Ovary (tissue), 9 donors: Measurements from ENCODE around the gene RMC1. TPM values are rescaled to one million over a fixed set of nuclear protein-coding genes. Genes with fewer than 3 reads are reported as not detected.

Experiments
- DNase-seq, 5 donors: peaks; one replicate each; pipeline ENCODE4 v3.0.0-alpha.2; 2019 to 2020
- H3K27ac ChIP-seq, 2 donors: fragments of 200-600 bp; one replicate each; pipeline versions ENCODE4 v1.5.1 to v1.8.0; 2019 to 2022
- H3K27me3 ChIP-seq: fragments of 200-600 bp; one replicate; pipeline ENCODE4 v1.8.0; 2022
- H3K36me3 ChIP-seq: fragments of 200-600 bp; sonication (generic); one replicate; pipeline ENCODE4 v1.5.1; 2019
- H3K4me1 ChIP-seq: one replicate; pipeline ENCODE4 v1.8.1; 2013; ENCODE audit warnings: mild to moderate bottlenecking, moderate library complexity; ENCODE audit not compliant: insufficient read depth
- H3K4me3 ChIP-seq: fragments of 200-600 bp; sonication (generic); one replicate; pipeline ENCODE4 v1.5.1; 2017
- H3K9me3 ChIP-seq, 2 donors: fragments of 200-600 bp in 1 of 2; sonication (generic) in 1 of 2; one replicate each; pipeline versions ENCODE4 v1.5.1 to v1.8.1; 2013 to 2019; ENCODE audit warnings: mild to moderate bottlenecking in 1 of 2, moderate library complexity in 1 of 2
- EP300 ChIP-seq: sonication (generic); formaldehyde crosslinking; IDR thresholded peaks from one replicate; pipeline ENCODE4 v1.6.1; 2017; ENCODE audit warnings: antibody characterized with exemption
- POLR2A ChIP-seq: fragments of 450-650 bp; IDR thresholded peaks from one replicate; pipeline ENCODE4 v1.6.1; 2017; ENCODE audit warnings: antibody characterized with exemption, mild to moderate bottlenecking, moderate library complexity
- WGBS, 3 donors: extraction: QIAGEN DNeasy Blood & Tissue Kit in 1 of 3; methylation state at CpG; one replicate each; pipeline versions ENCODE4 v1.1.5 to v1.1.7; 2013 to 2017; 5-methylcytosine and 5-hydroxymethylcytosine counted together
- intact Hi-C, 4 donors: fragments of 100-400 bp; cut with DNase I; formaldehyde crosslinking; loops; one replicate each; pipeline versions ENCODE4 v1.11.0 to v1.15.1; 2022 to 2023
- polyA plus RNA-seq, 2 donors: library from polyadenylated mRNA; stranded (reverse); fragments of 200-250 nt in 1 of 2; fragments of 350-450 nt in 1 of 2; fragmentation: Illumina TruSeq in 1 of 2; extraction: RNeasy Lipid Tissue Mini Kit (QIAGEN cat#74804) in 1 of 2; gene quantifications; one replicate each; pipeline ENCODE4 v1.2.3, GENCODE V29; 2013 to 2014
- total RNA-seq, 7 donors: library from RNA; depleted of rRNA in 2 of 7; stranded (reverse); fragments of >200 nt in 2 of 7; fragmentation: NEBNext Ultra II Directional in 3 of 7; extraction: Animal tissue kit (Norgen Biotek cat#: 25700) in 3 of 7; gene quantifications; one replicate each; pipeline versions ENCODE4 v1.1.0 to v1.2.4, GENCODE V29; 2016 to 2023
- TF ChIP-seq, protein P1 (sequence below), 3 donors: fragments of 450-650 bp in 2 of 3; fragments of 200-600 bp in 1 of 3; IDR thresholded peaks; one replicate each; pipeline versions ENCODE4 v1.5.1 to v1.8.0; 2016 to 2022; ENCODE audit warnings: antibody characterized with exemption in 3 of 3, mild to moderate bottlenecking in 1 of 3
- donor health status: DM: no; HTN: no; CAD: no; lungs with moderate emphysema.
- donor health status: DM: no; HTN: no; CAD: no.
- donor health status: Bipolar disorder and iron deficiency.
- donor health status: DM: yes; HTN: yes; CAD: no.
- donor health status: DM: no; HTN: no; CAD: no.
- donor health status: DM: yes; HTN: yes; CAD: no.

The RMC1 gene
- total and polyA plus RNA-seq, 9 donors: 15.0 to 29.5 (median 22.1) TPM

DNA sequence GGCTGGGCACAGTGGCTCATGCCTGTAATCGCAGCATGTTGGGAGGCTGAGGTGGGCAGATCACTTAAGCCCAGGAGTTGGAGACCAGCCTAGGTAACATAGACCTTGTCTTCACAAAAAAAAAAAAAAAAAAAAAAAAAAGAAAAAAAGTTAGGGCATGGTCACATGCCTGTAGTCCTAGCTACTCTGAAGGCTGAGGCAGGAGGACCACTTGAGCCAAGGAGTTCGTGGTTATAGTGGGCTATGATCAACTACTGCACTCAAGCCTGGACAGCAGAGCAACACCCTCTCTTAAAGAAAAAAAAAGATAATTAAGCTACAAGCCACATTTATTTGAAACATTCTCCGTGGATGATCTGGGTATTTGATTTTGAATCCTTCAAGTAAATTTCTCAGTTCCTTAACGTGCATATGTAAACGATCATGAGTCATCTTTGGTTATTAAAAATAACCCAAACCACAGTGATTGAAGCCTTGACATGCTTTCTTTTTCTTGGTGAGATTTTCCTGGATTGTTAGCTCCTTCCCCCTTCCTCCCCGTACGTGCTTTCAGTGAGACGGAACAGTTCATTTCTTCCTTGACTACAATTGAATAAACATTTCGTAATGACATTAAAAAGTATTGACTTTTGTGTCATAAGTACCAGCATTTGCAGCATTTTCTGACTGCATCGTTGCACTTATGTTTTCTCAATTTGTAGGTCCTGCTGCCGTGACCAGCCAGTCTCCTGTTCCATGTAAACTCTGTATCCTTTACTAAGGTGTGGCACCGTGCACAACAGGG is 20.3 kb downstream of the RMC1 start:
- no peak overlapping the region for H3K4me3 ChIP-seq
- no peaks in the 10 kb centered on the region for H3K4me1 ChIP-seq
- intact Hi-C loops: no loop called here
- H3K36me3 ChIP-seq: no peaks in the 10 kb centered on the region
- H3K27me3 ChIP-seq: no peaks in the 10 kb centered on the region
- WGBS, 3 donors: 79 to 88% (median 81%) methylated on average over 12 of the region's 12 CpGs
- no peak for TF ChIP-seq POLR2A
- TF ChIP-seq EP300: no peak
- TF ChIP-seq, protein P1, sequence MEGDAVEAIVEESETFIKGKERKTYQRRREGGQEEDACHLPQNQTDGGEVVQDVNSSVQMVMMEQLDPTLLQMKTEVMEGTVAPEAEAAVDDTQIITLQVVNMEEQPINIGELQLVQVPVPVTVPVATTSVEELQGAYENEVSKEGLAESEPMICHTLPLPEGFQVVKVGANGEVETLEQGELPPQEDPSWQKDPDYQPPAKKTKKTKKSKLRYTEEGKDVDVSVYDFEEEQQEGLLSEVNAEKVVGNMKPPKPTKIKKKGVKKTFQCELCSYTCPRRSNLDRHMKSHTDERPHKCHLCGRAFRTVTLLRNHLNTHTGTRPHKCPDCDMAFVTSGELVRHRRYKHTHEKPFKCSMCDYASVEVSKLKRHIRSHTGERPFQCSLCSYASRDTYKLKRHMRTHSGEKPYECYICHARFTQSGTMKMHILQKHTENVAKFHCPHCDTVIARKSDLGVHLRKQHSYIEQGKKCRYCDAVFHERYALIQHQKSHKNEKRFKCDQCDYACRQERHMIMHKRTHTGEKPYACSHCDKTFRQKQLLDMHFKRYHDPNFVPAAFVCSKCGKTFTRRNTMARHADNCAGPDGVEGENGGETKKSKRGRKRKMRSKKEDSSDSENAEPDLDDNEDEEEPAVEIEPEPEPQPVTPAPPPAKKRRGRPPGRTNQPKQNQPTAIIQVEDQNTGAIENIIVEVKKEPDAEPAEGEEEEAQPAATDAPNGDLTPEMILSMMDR (IDR thresholded peaks at IDR 0.05): no peak
- no peaks in the 10 kb centered on the region for H3K9me3 ChIP-seq
- no peak overlapping the region for H3K27ac ChIP-seq
- no peak for DNase-seq

DNA sequence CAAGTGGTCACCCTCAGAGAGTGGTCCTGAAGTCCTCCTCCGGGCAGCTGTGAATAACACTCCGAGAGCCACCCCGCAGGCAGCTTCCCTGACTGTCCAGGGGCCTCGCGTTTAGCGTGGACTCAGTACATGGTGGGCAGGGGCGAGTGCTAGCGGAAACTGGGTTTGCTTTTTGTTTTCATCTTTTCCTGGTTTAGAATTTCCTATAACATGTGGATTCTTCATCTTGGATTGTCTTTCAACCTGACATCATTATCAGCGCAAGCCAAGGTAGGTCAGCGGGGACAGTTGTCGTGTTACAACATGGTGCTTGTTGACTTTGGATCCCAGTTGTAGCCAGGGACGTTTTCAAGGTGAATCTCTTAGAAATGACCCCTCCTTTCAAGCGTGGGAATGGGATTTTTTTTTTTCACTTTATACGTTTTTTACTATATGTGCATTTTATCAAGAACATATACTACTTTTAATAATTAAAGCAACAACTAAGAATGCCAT is 20.9 kb downstream of the RMC1 start:
- WGBS, 3 donors: 90 to 91% (median 91%) methylated on average over 14 of the region's 14 CpGs
- no peaks in the 10 kb centered on the region for H3K36me3 ChIP-seq
- no peak overlapping the region for H3K27ac ChIP-seq
- TF ChIP-seq, protein P1 (IDR thresholded peaks at IDR 0.05): no peak
- no peak for TF ChIP-seq EP300
- H3K4me1 ChIP-seq: no peaks in the 10 kb centered on the region
- intact Hi-C loops: no loop called here
- H3K27me3 ChIP-seq: no peaks in the 10 kb centered on the region
- no peak overlapping the region for H3K4me3 ChIP-seq
- DNase-seq: no peak
- H3K9me3 ChIP-seq: no peaks in the 10 kb centered on the region

DNA sequence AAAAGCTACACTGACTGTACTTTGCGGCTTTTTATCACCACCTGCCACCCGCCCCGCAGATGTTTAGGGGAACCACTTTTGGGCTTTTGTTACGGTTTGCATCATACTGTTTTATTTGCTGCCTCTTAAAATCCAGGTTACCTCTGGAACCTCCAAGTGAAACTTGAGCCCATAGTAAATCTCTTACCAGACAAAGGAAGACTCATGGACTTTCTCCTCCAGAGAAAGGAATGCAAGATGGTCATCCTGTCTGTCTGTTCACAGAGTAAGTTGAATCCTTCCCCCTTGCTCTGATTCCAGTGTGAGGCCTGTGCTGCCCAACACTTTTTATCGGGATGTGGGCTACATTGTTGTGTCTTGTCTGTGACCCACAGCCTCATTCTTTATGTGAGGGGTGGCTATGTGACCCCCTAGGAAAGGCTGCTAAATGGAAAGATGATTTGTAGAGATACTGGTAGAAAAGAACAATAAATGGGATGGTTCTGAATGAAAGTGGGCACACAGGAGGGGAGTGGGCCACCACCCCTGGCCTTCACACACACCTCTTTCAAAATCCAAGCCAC is 23.3 kb downstream of the RMC1 start:
- H3K9me3 ChIP-seq: no peaks in the 10 kb centered on the region
- no peaks in the 10 kb centered on the region for H3K4me1 ChIP-seq
- no peak overlapping the region for H3K27ac ChIP-seq
- no peaks in the 10 kb centered on the region for H3K36me3 ChIP-seq
- no peaks in the 10 kb centered on the region for H3K27me3 ChIP-seq
- WGBS, 3 donors: 73 to 82% (median 77%) methylated on average over 5 of the region's 5 CpGs
- TF ChIP-seq POLR2A: no peak
- TF ChIP-seq, protein P1 (IDR thresholded peaks at IDR 0.05): no peak
- TF ChIP-seq EP300: no peak
- no peak overlapping the region for H3K4me3 ChIP-seq
- no peak for DNase-seq
- intact Hi-C loops: no loop called here

DNA sequence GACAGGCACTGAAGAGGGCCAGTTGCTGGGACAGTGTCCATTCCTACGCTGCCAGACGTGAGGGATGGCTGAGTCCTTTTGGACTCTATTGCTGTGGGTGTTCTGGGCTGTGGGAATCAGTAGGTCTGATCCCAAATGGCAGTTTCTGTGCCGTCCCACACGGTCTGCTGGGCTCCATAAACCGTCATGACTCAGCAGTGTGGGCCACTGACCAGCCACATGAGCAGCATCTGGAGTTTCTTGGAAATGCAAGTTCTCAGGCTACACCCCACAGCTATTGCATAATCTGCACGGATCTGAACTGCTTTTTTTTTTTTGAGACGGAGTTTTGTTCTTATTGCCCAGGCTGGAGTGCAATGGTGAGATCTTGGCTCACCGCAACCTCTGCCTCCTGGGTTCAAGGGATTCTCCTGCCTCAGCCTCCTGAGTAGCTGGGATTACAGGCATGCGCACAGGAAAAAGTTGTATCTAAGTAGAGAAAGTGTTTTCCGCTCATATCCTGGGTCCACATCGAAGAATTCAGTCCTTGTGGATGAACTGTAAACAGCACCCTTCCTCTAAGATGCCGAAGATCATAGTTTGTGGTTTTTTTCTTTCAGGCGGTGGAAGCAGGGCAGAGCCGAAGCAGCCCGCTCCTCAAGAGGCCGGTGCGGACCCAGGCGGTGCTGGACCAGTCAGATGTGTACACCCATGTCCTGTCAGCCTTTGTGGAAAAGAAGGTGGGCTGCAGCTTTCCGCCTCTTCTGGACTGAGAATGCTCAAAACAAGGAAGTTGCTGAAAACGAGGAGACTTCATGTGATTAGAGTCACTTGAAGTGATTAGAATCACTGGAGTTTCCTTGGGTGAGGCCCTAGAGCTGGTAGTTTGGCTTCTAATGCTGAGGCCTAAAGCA is 25.5 kb downstream of the RMC1 start:
- peak in 1 of 5 donors; percentile 35 for DNase-seq
- TF ChIP-seq EP300: no peak
- TF ChIP-seq, protein P1 (IDR thresholded peaks at IDR 0.05): no peak
- TF ChIP-seq POLR2A: no peak
- intact Hi-C loops: no loop called here
- Histone ChIP-seq H3K4me3 (no peak overlapping the region), H3K36me3 (no peaks in the 10 kb centered on the region), H3K27ac (no peak overlapping the region), H3K9me3 (no peaks in the 10 kb centered on the region), H3K27me3 (no peaks in the 10 kb centered on the region), H3K4me1 (peaks cover 2% of the 10 kb centered on the region)
- 84 to 86% (median 84%) methylated on average over 20 of the region's 20 CpGs for WGBS, 3 donors
